GM15510 (cell line): ENCODE results near the gene COA1.

Source experiments
- POLR2A ChIP-seq: IDR thresholded peaks from 3 replicates; pipeline ENCODE4 v1.6.1; 2011; ENCODE audit warnings: borderline replicate concordance; ENCODE audit not compliant: insufficient read length; ENCODE audit errors: extremely low read depth

Gene COA1

GRCh38 chr7:43729214-43729923 is at the start of gene COA1:
Gene COA1, minus strand, starts transcription at chr7:43729523. Its CDS starts 80,909 bp downstream, at chr7:43648614.
- peak; percentile 86 for TF ChIP-seq POLR2A

- no peak for TF ChIP-seq POLR2A
Observed at GRCh38 chr7:43771573-43771972, 42.2 kb upstream of the COA1 start.

GRCh38 chr7:43771128-43771527 is 41.8 kb upstream of the COA1 start:
- no peak for TF ChIP-seq POLR2A

GRCh38 chr7:43769791-43770465 is 40.6 kb upstream of the COA1 start:
- TF ChIP-seq POLR2A, result no peak

- TF ChIP-seq POLR2A, result no peak
Observed at GRCh38 chr7:43769281-43769680, 40.0 kb upstream of the COA1 start.

- TF ChIP-seq POLR2A, result no peak
Observed at GRCh38 chr7:43768887-43769272, 39.6 kb upstream of the COA1 start.

- TF ChIP-seq POLR2A, result no peak
Observed at GRCh38 chr7:43768201-43768886, 39.0 kb upstream of the COA1 start.

GRCh38 chr7:43767311-43767710 is 38.0 kb upstream of the COA1 start:
- TF ChIP-seq POLR2A, result no peak

- TF ChIP-seq POLR2A, result no peak
Observed at GRCh38 chr7:43766564-43766963, 37.2 kb upstream of the COA1 start.

- TF ChIP-seq POLR2A, result no peak
Observed at GRCh38 chr7:43764807-43765491, 35.6 kb upstream of the COA1 start.

GRCh38 chr7:43764039-43764761 is 34.9 kb upstream of the COA1 start:
- TF ChIP-seq POLR2A, result no peak

GRCh38 chr7:43763183-43763582 is 33.9 kb upstream of the COA1 start:
- TF ChIP-seq POLR2A, result no peak

- no peak for TF ChIP-seq POLR2A
Observed at GRCh38 chr7:43761938-43762692, 32.8 kb upstream of the COA1 start.

- TF ChIP-seq POLR2A, result no peak
Observed at GRCh38 chr7:43761382-43761781, 32.1 kb upstream of the COA1 start.
